Trophoblast cell (in vitro differentiated cells and primary cell): ENCODE measurements around the gene MICU2.

Source experiments
- DNase-seq, 2 donors: peaks; one replicate each; pipeline ENCODE4 v3.0.0-alpha.2; 2016
- H2AFZ ChIP-seq: 2 replicates; pipeline ENCODE4 v1.6.1; 2013; ENCODE audit warnings: low read length, moderate library complexity, mild to moderate bottlenecking; ENCODE audit not compliant: insufficient read depth, poor library complexity
- H2AK5ac ChIP-seq: 2 replicates; pipeline ENCODE4 v1.6.1; 2013; ENCODE audit warnings: mild to moderate bottlenecking, low read length
- H2BK120ac ChIP-seq: 2 replicates; pipeline ENCODE4 v1.6.1; 2013; ENCODE audit warnings: low read length, mild to moderate bottlenecking, moderate library complexity; ENCODE audit not compliant: insufficient read depth, poor library complexity
- H2BK12ac ChIP-seq: 2 replicates; pipeline ENCODE4 v1.6.1; 2013; ENCODE audit warnings: mild to moderate bottlenecking, low read length, moderate library complexity
- H2BK5ac ChIP-seq: 2 replicates; pipeline ENCODE4 v1.6.1; 2013; ENCODE audit warnings: low read length, low read depth, moderate library complexity, mild to moderate bottlenecking; ENCODE audit not compliant: poor library complexity
- H3K14ac ChIP-seq: 2 replicates; pipeline ENCODE4 v1.6.1; 2013; ENCODE audit warnings: mild to moderate bottlenecking, low read length
- H3K18ac ChIP-seq: 2 replicates; pipeline ENCODE4 v1.6.1; 2013; ENCODE audit warnings: mild to moderate bottlenecking, low read length
- H3K23ac ChIP-seq: 2 replicates; pipeline ENCODE4 v1.6.1; 2013; ENCODE audit warnings: low read length
- H3K27ac ChIP-seq: 2 replicates; pipeline ENCODE4 v1.5.1; 2013; ENCODE audit warnings: low read depth, mild to moderate bottlenecking, inconsistent platforms, low read length, moderate library complexity
- H3K27me3 ChIP-seq: 2 replicates; pipeline ENCODE4 v1.6.1; 2013; ENCODE audit warnings: inconsistent platforms, mild to moderate bottlenecking, low read length, moderate library complexity; ENCODE audit not compliant: insufficient read depth
- H3K36me3 ChIP-seq, 2 experiments: 1 replicate in 1 of 2; 2 replicates in 1 of 2; pipeline ENCODE4 v1.6.1; 2013; ENCODE audit warnings: low read length in 2 of 2, mild to moderate bottlenecking in 2 of 2, moderate library complexity in 1 of 2; ENCODE audit not compliant: insufficient read depth in 2 of 2, control insufficient read depth in 1 of 2
- H3K4ac ChIP-seq: 2 replicates; pipeline ENCODE4 v1.6.1; 2013; ENCODE audit warnings: low read depth, mild to moderate bottlenecking, low read length, moderate library complexity
- H3K4me1 ChIP-seq, 2 experiments: 1 replicate in 1 of 2; 2 replicates in 1 of 2; pipeline ENCODE4 v1.6.1; 2013; ENCODE audit warnings: low read length in 2 of 2, mild to moderate bottlenecking in 2 of 2, moderate library complexity in 1 of 2; ENCODE audit not compliant: insufficient read depth in 2 of 2, control insufficient read depth in 1 of 2
- H3K4me2 ChIP-seq: 2 replicates; pipeline ENCODE4 v1.6.1; 2013; ENCODE audit warnings: inconsistent platforms, mild to moderate bottlenecking, low read length, moderate library complexity
- H3K4me3 ChIP-seq: 2 replicates; pipeline ENCODE4 v1.5.1; 2013; ENCODE audit warnings: mild to moderate bottlenecking, low read depth, low read length, inconsistent platforms
- H3K79me1 ChIP-seq: one replicate; pipeline ENCODE4 v1.6.1; 2013; ENCODE audit warnings: low read length
- H3K79me2 ChIP-seq: 2 replicates; pipeline ENCODE4 v1.6.1; 2013; ENCODE audit warnings: low read length, mild to moderate bottlenecking; ENCODE audit not compliant: control insufficient read depth, insufficient read depth, poor library complexity
- H3K9ac ChIP-seq: 2 replicates; pipeline ENCODE4 v1.6.1; 2013; ENCODE audit warnings: mild to moderate bottlenecking, low read length
- H3K9me3 ChIP-seq: 2 replicates; pipeline ENCODE4 v1.6.1; 2013; ENCODE audit warnings: low read depth, mild to moderate bottlenecking, control low read depth, inconsistent platforms, low read length; ENCODE audit not compliant: insufficient read depth
- H4K12ac ChIP-seq: 2 replicates; pipeline ENCODE4 v1.6.1; 2013; ENCODE audit warnings: low read depth, mild to moderate bottlenecking, low read length, moderate library complexity
- H4K8ac ChIP-seq: 2 replicates; pipeline ENCODE4 v1.6.1; 2013; ENCODE audit warnings: low read depth, mild to moderate bottlenecking, low read length, moderate library complexity
- H4K91ac ChIP-seq: one replicate; pipeline ENCODE4 v1.6.1; 2013; ENCODE audit warnings: low read depth, mild to moderate bottlenecking, low read length, moderate library complexity
- WGBS: extraction: QIAGEN DNeasy Blood & Tissue Kit; methylation state at CpG from one replicate; pipeline ENCODE4 v1.1.7; 2013; ENCODE audit warnings: missing lambda C conversion rate; ENCODE audit not compliant: insufficient read length, insufficient coverage; ENCODE audit errors: extremely low coverage; 5-methylcytosine and 5-hydroxymethylcytosine counted together

The MICU2 gene

GRCh38 chr13:21608961-21609360 lies 5.0 kb upstream of the MICU2 start:
- H3K23ac ChIP-seq = no peak overlapping the region

DNA sequence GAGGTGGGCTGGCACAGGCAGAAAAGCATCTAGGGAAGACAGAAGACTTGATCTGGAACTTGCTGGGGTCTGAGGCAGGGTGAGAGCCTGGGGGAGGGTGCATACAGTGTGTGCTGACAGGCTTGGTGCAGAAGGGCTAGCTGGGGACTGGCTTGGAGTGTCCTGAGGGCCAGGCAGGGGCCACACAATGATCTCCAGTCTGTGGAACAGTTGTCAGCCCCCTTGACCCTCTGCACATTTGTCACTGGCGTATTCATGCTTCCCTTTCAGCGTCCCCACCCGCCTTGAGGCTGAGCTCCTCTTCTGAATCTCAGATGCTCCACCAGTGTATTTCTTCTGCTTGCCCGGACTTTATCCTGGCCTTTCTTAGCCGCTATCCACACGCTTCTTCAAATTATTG lies 2.8 kb upstream of the MICU2 start:
- Histone ChIP-seq H3K4me1 (peaks cover 0 to 2% of the 10 kb centered on the region in 2 experiments), H4K91ac (no peak overlapping the region), H3K79me1 (peaks cover 7% of the 10 kb centered on the region), H4K8ac (no peak overlapping the region), H3K9me3 (peaks cover 2% of the 10 kb centered on the region), H2AK5ac (no peak overlapping the region), H3K27me3 (no peaks in the 10 kb centered on the region), H2BK120ac (no peak overlapping the region), H3K27ac (no peak overlapping the region), H4K12ac (no peak overlapping the region), H3K18ac (no peak overlapping the region), H3K4me3 (no peak overlapping the region), H3K36me3 (no peaks in the 10 kb centered on the region), H2BK12ac (no peak overlapping the region), H3K14ac (no peak overlapping the region), H3K9ac (no peak overlapping the region), H3K79me2 (peaks cover 6% of the 10 kb centered on the region), H2BK5ac (no peak overlapping the region), H3K4me2 (no peak overlapping the region), H2AFZ (no peak overlapping the region), H3K23ac (no peak overlapping the region), H3K4ac (no peak overlapping the region)
- no peak for DNase-seq
- no CpG with 5 or more reads among the region's 6 CpGs for WGBS

More at GRCh38 chr13:21608961-21609360, 5.0 kb upstream of the MICU2 start:
- DNase-seq = no peak
- Histone ChIP-seq H3K79me2 (no peaks in the 10 kb centered on the region), H3K18ac (no peak overlapping the region), H3K36me3 (no peaks in the 10 kb centered on the region), H3K14ac (no peak overlapping the region), H2AK5ac (no peak overlapping the region), H3K27ac (no peak overlapping the region), H3K79me1 (no peaks in the 10 kb centered on the region), H4K12ac (no peak overlapping the region), H3K4me2 (no peak overlapping the region), H2BK5ac (no peak overlapping the region), H2AFZ (no peak overlapping the region), H3K9ac (no peak overlapping the region), H2BK12ac (no peak overlapping the region), H2BK120ac (no peak overlapping the region), H3K9me3 (peaks cover 2% of the 10 kb centered on the region), H3K27me3 (no peaks in the 10 kb centered on the region), H4K91ac (no peak overlapping the region), H3K4me1 (no peaks in the 10 kb centered on the region), H4K8ac (no peak overlapping the region), H3K4ac (no peak overlapping the region), H3K4me3 (no peak overlapping the region)
- no CpG with 5 or more reads among the region's 4 CpGs for WGBS

DNA sequence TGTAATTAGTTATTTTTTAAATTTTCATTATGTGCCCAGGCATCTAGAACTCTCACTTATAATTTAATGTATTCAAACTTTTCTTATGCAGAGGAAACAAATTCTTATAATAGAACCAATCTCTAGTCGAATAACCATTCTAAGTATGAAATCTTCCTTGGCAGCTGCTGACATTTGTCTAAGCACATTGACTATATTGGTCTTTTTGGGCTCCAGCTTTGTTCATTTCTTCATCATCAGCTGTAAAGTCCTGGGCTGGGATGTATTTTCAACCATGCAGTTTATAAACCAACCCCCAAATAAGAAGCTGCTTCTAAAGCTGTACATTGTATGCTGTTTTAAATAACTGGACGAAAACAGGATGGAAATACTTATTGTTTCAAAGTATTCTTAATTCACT lies 2.3 kb upstream of the MICU2 start:
- H2BK12ac ChIP-seq = no peak overlapping the region
- no peak overlapping the region for H3K4me2 ChIP-seq
- no peak overlapping the region for H3K4ac ChIP-seq
- no peak overlapping the region for H3K14ac ChIP-seq
- no peaks in the 10 kb centered on the region for H3K9me3 ChIP-seq
- no peak overlapping the region for H2AFZ ChIP-seq
- H3K79me1 ChIP-seq = peaks cover 7% of the 10 kb centered on the region
- no peak overlapping the region for H4K12ac ChIP-seq
- no peaks in the 10 kb centered on the region for H3K36me3 ChIP-seq
- no peak overlapping the region for H3K27ac ChIP-seq
- H3K4me3 ChIP-seq = no peak overlapping the region
- H2BK5ac ChIP-seq = no peak overlapping the region
- no peak for DNase-seq
- no peak overlapping the region for H4K8ac ChIP-seq
- peaks cover 0 to 2% of the 10 kb centered on the region in 2 experiments for H3K4me1 ChIP-seq
- no peak overlapping the region for H4K91ac ChIP-seq
- H3K27me3 ChIP-seq = no peaks in the 10 kb centered on the region
- H3K9ac ChIP-seq = no peak overlapping the region
- no CpG with 5 or more reads among the region's 2 CpGs for WGBS
- no peak overlapping the region for H3K23ac ChIP-seq
- no peak overlapping the region for H2BK120ac ChIP-seq
- H3K18ac ChIP-seq = no peak overlapping the region
- H3K79me2 ChIP-seq = peaks cover 6% of the 10 kb centered on the region
- no peak overlapping the region for H2AK5ac ChIP-seq

- Histone ChIP-seq H2BK120ac (no peak overlapping the region), H2AFZ (no peak overlapping the region)
These were observed 7.2 kb downstream of the MICU2 start for GRCh38 chr13:21596722-21597121.

DNA sequence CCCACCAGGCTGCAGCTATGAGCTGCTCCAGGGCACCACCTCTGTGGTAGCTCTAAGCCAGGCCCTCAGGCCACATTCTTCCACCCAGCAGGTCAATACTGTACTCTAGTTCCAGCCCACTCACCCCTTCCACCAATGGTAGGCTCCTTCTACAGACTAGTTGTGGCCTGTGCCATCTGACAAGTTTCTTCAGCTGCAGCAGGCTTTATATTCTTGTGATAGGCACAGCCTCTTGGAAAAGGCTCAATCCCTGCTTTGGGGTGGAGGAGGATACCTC lies 8.5 kb downstream of the MICU2 start:
- Histone ChIP-seq H3K79me2 (no peaks in the 10 kb centered on the region), H3K9ac (no peak overlapping the region), H2AK5ac (no peak overlapping the region), H3K4ac (no peak overlapping the region), H3K4me2 (no peak overlapping the region), H4K91ac (no peak overlapping the region), H3K79me1 (no peaks in the 10 kb centered on the region), H2BK5ac (no peak overlapping the region), H3K9me3 (no peaks in the 10 kb centered on the region), H3K4me3 (no peak overlapping the region), H2BK120ac (no peak overlapping the region), H3K18ac (no peak overlapping the region), H2BK12ac (no peak overlapping the region), H4K12ac (no peak overlapping the region), H3K4me1 (no peaks in the 10 kb centered on the region), H3K27ac (no peak overlapping the region), H3K27me3 (no peaks in the 10 kb centered on the region), H3K36me3 (no peaks in the 10 kb centered on the region), H3K23ac (no peak overlapping the region), H2AFZ (no peak overlapping the region), H3K14ac (no peak overlapping the region), H4K8ac (no peak overlapping the region)
- DNase-seq = no peak

More at GRCh38 chr13:21596722-21597121, 7.2 kb downstream of the MICU2 start:
- Histone ChIP-seq H3K79me2 (no peaks in the 10 kb centered on the region), H3K79me1 (no peaks in the 10 kb centered on the region), H3K18ac (no peak overlapping the region), H3K27ac (no peak overlapping the region), H3K9ac (no peak overlapping the region), H2BK12ac (no peak overlapping the region), H2AK5ac (no peak overlapping the region), H4K12ac (no peak overlapping the region), H3K4me3 (no peak overlapping the region), H3K4me2 (no peak overlapping the region), H3K14ac (no peak overlapping the region), H3K27me3 (no peaks in the 10 kb centered on the region), H3K4me1 (no peaks in the 10 kb centered on the region), H2BK5ac (no peak overlapping the region), H3K23ac (no peak overlapping the region), H3K4ac (no peak overlapping the region), H4K91ac (no peak overlapping the region), H4K8ac (no peak overlapping the region), H3K9me3 (no peaks in the 10 kb centered on the region), H3K36me3 (no peaks in the 10 kb centered on the region)
- no peak for DNase-seq
